Right lobe of liver (tissue), 6 donors: ENCODE measurements around the gene ZXDC. TPM values are rescaled to one million over a fixed set of nuclear protein-coding genes. Genes with fewer than 3 reads are reported as not detected.

ENCODE experiments used
- ATAC-seq, 4 donors: fragments of 200-7000 bp; cut with Tn5 transposase; one replicate each; pipeline ENCODE4 v1.9.1; 2020; ENCODE audit warnings: mild to moderate bottlenecking in 4 of 4, moderate library complexity in 4 of 4
- DNase-seq, 3 donors: peaks; one replicate each; pipeline ENCODE4 v3.0.0-alpha.2; 2020
- H3K27ac ChIP-seq, 3 donors: fragments of 200-600 bp; one replicate each; pipeline ENCODE4 v1.8.0; 2022
- H3K27me3 ChIP-seq, 2 donors: fragments of 200-600 bp; one replicate each; pipeline ENCODE4 v1.8.0; 2022
- H3K36me3 ChIP-seq, 4 donors: fragments of 200-600 bp; sonication (generic) in 1 of 4; one replicate each; pipeline versions ENCODE4 v1.5.1 to v1.8.0; 2017 to 2022; ENCODE audit warnings: control low read depth in 1 of 4
- H3K4me1 ChIP-seq, 4 donors: fragments of 200-600 bp; sonication (generic) in 1 of 4; one replicate each; pipeline versions ENCODE4 v1.5.1 to v1.8.0; 2017 to 2022; ENCODE audit warnings: control low read depth in 1 of 4
- H3K4me3 ChIP-seq, 3 donors: fragments of 200-600 bp; one replicate each; pipeline ENCODE4 v1.8.0; 2022
- H3K9me3 ChIP-seq, 4 donors: fragments of 200-600 bp; sonication (generic) in 1 of 4; one replicate each; pipeline versions ENCODE4 v1.5.1 to v1.8.0; 2017 to 2022; ENCODE audit warnings: control low read depth in 1 of 4
- POLR2A ChIP-seq: fragments of 450-650 bp; IDR thresholded peaks from one replicate; pipeline ENCODE4 v1.6.1; 2017; ENCODE audit warnings: antibody characterized with exemption, mild to moderate bottlenecking
- WGBS: methylation state at CpG from one replicate; pipeline ENCODE4 v1.1.6; 2018; ENCODE audit warnings: low coverage, low lambda C conversion rate; ENCODE audit not compliant: insufficient coverage; ENCODE audit errors: missing lambda C conversion rate; 5-methylcytosine and 5-hydroxymethylcytosine counted together
- intact Hi-C, 2 donors: fragments of 100-400 bp; cut with DNase I; formaldehyde crosslinking; loops; one replicate each; pipeline versions ENCODE4 v1.11.2 to v1.14.1; 2022
- total RNA-seq, 6 experiments: library from RNA; depleted of rRNA in 2 of 6; stranded (reverse); fragments of >200 nt in 2 of 6; fragmentation: NEBNext Ultra II Directional in 3 of 6; extraction: Animal tissue kit (Norgen Biotek cat#: 25700) in 3 of 6; gene quantifications; one replicate each; pipeline versions ENCODE4 v1.1.0 to v1.2.4, GENCODE V29; 2016 to 2023
- TF ChIP-seq, protein P1 (sequence below), 4 donors: fragments of 200-600 bp in 3 of 4; fragments of 450-650 bp in 1 of 4; IDR thresholded peaks; one replicate each; pipeline versions ENCODE4 v1.5.1 to v1.8.0; 2016 to 2022; ENCODE audit warnings: antibody characterized with exemption in 4 of 4, mild to moderate bottlenecking in 2 of 4
- donor health status: DM: no; HTN: yes; CAD: no.
- donor health status: DM: no; HTN: no; CAD: no.
- donor health status: DM: no; HTN: no; CAD: no.
- donor health status: DM: no; HTN: yes; CAD: no.
- donor health status: DM: no; HTN: yes; CAD: no.

Gene ZXDC
- total RNA-seq, 6 experiments from 2014 or later, result 16.4 to 30.2 (median 24.0) TPM

DNA sequence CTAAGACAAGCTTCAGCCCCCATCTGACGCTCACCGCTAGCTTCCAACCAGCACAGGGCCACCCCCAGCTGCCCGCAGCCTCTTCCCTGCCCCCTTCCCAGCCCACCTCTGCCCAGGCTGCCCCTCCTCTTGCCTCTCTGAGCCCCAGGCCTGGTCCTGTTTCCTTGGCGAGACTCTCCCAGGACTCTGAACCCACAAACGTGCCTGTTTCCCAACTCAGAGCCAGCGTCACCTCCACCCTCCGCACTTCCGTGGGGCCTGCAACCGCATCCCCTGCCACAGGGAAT is 35.0 kb downstream of the ZXDC start:
- peaks cover 0 to 25% (median 12%) of the 10 kb centered on the region in 4 donors for H3K36me3 ChIP-seq

DNA sequence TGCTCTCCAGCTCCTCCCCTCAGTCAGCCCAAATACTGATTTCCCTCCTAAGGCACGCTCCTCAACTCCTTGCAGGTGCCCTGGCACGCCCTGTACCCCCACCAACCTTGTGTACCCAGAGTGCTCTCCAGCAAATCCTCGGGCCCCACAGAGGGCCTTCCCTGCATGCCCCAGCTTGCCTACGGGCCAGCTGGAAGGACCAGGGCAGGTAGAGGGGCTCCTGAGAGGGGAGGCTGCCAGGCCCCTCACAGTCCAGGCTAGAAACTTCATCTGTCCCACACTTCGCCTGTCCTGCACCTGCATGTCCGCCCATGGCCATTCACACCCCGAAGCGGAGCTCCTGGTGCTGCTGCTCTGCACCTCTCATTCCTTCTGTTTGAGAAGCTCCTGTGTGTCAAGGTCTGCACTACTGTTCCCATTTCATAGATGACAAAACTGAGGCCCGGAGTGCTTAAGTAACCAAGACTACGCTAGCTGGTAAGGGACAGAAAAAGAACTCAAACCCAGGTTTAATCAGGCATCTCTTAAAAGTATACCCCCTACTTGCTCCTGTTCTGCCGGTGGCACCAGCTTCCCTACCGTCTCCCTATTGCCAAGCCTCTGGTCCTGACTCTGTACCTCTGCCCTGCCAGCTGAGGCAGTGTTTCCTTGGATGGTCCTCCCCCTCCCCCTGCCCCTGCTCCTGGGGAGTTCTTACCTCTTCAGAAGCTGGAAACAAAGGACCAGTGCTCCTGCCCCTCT is 35.6 kb downstream of the ZXDC start:
- no peak overlapping the region for H3K27ac ChIP-seq
- TF ChIP-seq, protein P1, sequence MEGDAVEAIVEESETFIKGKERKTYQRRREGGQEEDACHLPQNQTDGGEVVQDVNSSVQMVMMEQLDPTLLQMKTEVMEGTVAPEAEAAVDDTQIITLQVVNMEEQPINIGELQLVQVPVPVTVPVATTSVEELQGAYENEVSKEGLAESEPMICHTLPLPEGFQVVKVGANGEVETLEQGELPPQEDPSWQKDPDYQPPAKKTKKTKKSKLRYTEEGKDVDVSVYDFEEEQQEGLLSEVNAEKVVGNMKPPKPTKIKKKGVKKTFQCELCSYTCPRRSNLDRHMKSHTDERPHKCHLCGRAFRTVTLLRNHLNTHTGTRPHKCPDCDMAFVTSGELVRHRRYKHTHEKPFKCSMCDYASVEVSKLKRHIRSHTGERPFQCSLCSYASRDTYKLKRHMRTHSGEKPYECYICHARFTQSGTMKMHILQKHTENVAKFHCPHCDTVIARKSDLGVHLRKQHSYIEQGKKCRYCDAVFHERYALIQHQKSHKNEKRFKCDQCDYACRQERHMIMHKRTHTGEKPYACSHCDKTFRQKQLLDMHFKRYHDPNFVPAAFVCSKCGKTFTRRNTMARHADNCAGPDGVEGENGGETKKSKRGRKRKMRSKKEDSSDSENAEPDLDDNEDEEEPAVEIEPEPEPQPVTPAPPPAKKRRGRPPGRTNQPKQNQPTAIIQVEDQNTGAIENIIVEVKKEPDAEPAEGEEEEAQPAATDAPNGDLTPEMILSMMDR (IDR thresholded peaks at IDR 0.05), result no peak
- TF ChIP-seq POLR2A, result no peak
- H3K9me3 ChIP-seq, result no peaks in the 10 kb centered on the region
- H3K4me1 ChIP-seq, result no peaks in the 10 kb centered on the region
- no peak overlapping the region for H3K4me3 ChIP-seq
- peaks cover 0 to 25% (median 12%) of the 10 kb centered on the region in 4 donors for H3K36me3 ChIP-seq
- no peaks in the 10 kb centered on the region for H3K27me3 ChIP-seq
- WGBS, result 88% methylated on average over 6 of the region's 12 CpGs
- intact Hi-C loops, result no loop called here
- ATAC-seq (no peak), DNase-seq (peak in 1 of 3 donors; percentile 24)

More for the DNA sequence above, 35.0 kb downstream of the ZXDC start:
- ATAC-seq, result no peak
- Histone ChIP-seq H3K4me1 (peaks cover 0 to 5% (median 0%) of the 10 kb centered on the region in 4 donors), H3K9me3 (no peaks in the 10 kb centered on the region), H3K4me3 (no peak overlapping the region), H3K27ac (no peak overlapping the region), H3K27me3 (no peaks in the 10 kb centered on the region)
- DNase-seq, result peak in 1 of 3 donors; percentile 41
- intact Hi-C loops, result no loop called here
- TF ChIP-seq POLR2A, result no peak
- TF ChIP-seq, protein P1 (IDR thresholded peaks at IDR 0.05), result no peak
- WGBS, result 84% methylated on average over 9 of the region's 9 CpGs

DNA sequence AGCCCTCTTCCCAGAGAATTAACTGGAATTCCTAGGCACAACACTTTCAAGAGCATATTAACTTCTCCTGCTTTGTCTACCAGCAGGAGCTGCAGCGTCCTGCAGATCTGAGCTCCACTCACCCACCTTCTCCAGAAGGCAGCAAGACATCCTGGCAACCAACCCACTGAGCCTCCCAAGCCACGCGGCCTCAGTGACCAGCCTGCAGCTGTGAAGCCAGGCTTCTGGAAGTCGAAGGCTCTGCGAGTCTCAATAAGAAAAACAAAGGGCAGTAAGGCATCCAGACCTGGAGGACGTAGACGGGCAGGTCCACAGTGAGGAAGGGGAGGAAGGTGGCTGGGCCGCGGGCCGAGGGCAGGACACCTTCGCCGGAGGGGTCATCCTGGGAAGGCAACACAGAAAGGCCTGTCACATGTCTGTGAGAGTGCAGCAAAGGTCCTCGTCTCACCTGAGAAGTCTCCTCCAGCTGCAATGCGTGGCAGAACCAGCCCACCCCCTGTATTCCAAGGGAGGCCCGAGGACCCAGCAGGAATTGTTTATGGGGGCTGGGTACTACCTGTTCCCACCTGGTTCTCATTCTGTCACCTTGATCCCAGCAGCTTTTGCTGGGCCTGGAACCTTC is 36.2 kb downstream of the ZXDC start:
- H3K27me3 ChIP-seq, result no peaks in the 10 kb centered on the region
- H3K4me1 ChIP-seq, result peaks cover 0 to 5% (median 0%) of the 10 kb centered on the region in 4 donors
- intact Hi-C loops, result no loop called here
- TF ChIP-seq, protein P1 (IDR thresholded peaks at IDR 0.05), result no peak
- TF ChIP-seq POLR2A, result no peak
- 100% methylated on average over 3 of the region's 15 CpGs for WGBS
- no peak overlapping the region for H3K4me3 ChIP-seq
- ATAC-seq, result no peak
- H3K27ac ChIP-seq, result no peak overlapping the region
- no peaks in the 10 kb centered on the region for H3K9me3 ChIP-seq
- peaks cover 0 to 25% (median 12%) of the 10 kb centered on the region in 4 donors for H3K36me3 ChIP-seq
- peak in 2 of 3 donors; percentile 32 to 44 for DNase-seq

DNA sequence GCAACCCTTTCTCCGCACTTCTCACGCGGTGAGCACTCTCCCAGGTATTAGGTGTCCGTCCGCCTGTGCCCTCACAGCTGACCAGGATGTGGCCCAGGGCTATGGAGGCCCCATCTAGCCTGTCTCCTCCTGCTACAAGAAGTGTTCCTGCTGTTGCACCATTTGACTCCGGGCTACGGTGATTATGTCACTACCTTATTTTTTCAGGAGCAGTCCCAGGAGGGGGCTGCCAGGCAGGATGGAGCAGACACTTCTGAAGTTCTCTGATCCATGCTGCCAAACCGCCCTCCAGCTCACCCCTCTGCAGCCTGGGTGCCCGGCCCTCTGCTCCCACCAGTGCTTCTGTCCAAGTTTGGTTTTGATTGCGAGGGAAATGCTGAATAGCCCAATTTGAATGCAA is 36.9 kb downstream of the ZXDC start:
- ATAC-seq (no peak), DNase-seq (no peak)
- Histone ChIP-seq H3K27me3 (no peaks in the 10 kb centered on the region), H3K27ac (no peak overlapping the region), H3K4me3 (no peak overlapping the region), H3K36me3 (peaks cover 0 to 24% (median 11%) of the 10 kb centered on the region in 4 donors), H3K4me1 (peaks cover 0 to 12% (median 0%) of the 10 kb centered on the region in 4 donors), H3K9me3 (no peaks in the 10 kb centered on the region)
- TF ChIP-seq, protein P1 (IDR thresholded peaks at IDR 0.05), result no peak
- TF ChIP-seq POLR2A, result no peak
- intact Hi-C loops, result no loop called here
- 96% methylated on average over 10 of the region's 10 CpGs for WGBS
